ENCODE results near the gene AADAT. TPM values are rescaled to one million over a fixed set of nuclear protein-coding genes. Genes with fewer than 3 reads are reported as not detected.

The AADAT gene
- total RNA-seq, result 3.9 and 5.0 TPM in 2 replicates

DNA sequence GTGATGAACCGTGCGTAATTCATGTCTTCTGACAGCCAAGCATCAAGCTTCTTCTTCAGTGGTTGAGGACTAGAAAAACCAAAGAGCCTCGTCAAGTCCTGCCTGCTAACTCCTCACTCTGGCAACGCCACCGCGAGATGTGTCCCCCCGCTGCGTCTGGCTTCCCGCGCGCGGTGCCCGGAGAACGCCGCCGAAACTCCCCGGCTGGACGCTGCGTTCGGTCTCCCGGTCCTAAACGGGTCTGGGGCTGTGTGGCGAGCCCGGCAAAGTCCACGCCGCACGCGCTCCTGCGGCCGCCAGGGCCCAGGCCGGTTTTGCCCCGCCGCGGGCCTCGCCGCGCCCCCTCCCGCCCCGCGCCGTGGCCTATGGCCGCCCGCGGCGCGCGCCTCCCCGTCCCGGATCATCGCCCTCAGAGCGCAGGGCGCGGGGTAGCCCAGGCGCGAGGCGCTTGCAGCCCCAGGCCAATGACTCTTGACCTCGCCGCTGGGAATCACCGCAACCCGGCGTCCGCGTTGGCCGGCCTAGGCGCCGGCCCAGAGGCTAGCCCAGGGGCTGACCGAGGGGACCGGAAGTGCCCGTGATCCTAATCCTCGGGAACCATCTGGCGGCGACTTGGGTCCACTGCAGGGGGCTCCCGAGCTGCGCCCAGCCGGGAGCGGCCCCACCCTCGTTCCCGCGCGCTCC, at the start of gene AADAT:
Gene AADAT, minus strand, starts transcription at position 289 of the 684 bp plus-strand sequence. Its CDS starts 266 bp downstream, at position 23.

DNA sequence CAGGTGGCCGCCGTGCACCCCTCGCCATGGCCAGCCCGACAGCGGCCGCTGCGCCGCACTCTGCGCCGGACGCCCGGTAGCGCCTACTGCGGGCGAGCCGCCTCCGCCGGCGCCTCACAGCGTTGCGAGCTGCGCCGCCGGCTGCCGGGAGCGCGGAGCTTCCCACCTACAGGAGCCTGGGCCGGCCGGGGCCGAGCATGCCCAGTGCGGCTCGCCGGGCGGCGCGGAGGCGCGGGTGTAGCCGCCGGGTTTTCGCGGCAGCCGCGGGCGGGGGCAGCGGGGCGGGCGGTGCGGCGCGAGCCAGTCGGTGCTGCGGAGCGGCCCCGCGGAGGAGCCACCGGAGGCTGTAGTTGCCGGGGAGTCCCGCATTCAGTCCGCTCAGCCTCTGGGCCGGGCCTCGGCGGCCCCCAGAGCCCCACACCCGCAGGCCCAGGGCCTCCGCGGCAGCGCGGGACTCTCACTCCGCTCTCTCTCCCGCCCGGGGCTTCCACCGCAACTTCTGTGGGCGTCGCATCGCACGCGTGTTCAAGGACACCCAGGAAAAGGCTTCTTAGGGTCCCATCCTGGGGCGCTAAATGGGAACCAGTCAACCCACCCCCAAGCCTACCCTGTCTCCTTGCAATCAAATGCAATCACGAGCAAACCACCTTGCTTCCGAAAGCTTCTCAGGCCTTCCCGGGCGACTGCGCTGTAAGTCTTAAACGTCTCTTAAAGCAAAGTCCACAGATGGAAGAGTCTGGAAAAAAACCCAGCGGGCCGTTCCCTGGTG, 63.3 kb downstream of the AADAT start, which contains the start of gene MFAP3L:
Gene MFAP3L, minus strand, starts transcription at position 143 of the 769 bp plus-strand sequence. CDS start 20,518 bp downstream, outside the sequence.

Other genes with a start within 250 kb of the AADAT start
- gene MFAP3L, start 63.6 kb downstream of the AADAT start, total RNA-seq, result 1.5 and 1.7 TPM in 2 replicates

Measured in smooth muscle cell of trachea (primary cell).